GM12878 (cell line): Measurements from ENCODE around the gene SCAP. TPM values are rescaled to one million over a fixed set of nuclear protein-coding genes. Genes with fewer than 3 reads are reported as not detected.

Experiments used
- ATAC-seq: fragments of 200-7000 bp; cut with Tn5 transposase; 3 replicates; pipeline ENCODE4 v1.9.1; 2020; ENCODE audit warnings: mild to moderate bottlenecking, moderate library complexity
- BruUV-seq: library from RNA; stranded (reverse); fragments of 400-500 nt; replicated peaks from 2 replicates; lab custom pipeline; 2021; lab: Mats Ljungman, UMichigan
- CTCF ChIA-PET: fragments of 300-600 bp; sonication (Branson Sonifier 250); formaldehyde crosslinking; extraction: SDS; loops from one replicate; lab custom pipeline; 2021; ENCODE audit warnings: inconsistent platforms; lab: Yijun Ruan, JAX
- POLR2A ChIA-PET: fragments of 350-600 bp; formaldehyde crosslinking; extraction: SDS; loops from one replicate; lab custom pipeline; 2021; ENCODE audit warnings: inconsistent platforms; lab: Charles Lee
- RAD21 ChIA-PET: fragments of 300-600 bp; sonication (Branson Sonifier 250); formaldehyde crosslinking; loops from one replicate; lab custom pipeline; 2023; ENCODE audit warnings: antibody characterized with exemption; ENCODE audit not compliant: unreplicated experiment; lab: Charles Lee
- SMC1A ChIA-PET: fragments of 300-600 bp; sonication (Branson Sonifier 250); formaldehyde crosslinking; loops from one replicate; lab custom pipeline; 2023; ENCODE audit not compliant: unreplicated experiment, uncharacterized antibody; lab: Charles Lee
- DNase-seq: peaks from one replicate; pipeline ENCODE4 v3.0.0-alpha.2; 2011; ENCODE audit warnings: low read depth, low spot score
- FAIRE-seq: peaks from 3 replicates; lab custom pipeline; 2011; peaks lifted over from hg19 to GRCh38; lab: Jason Lieb, UNC
- H2AFZ ChIP-seq: 2 replicates; pipeline ENCODE4 v1.6.0; 2011; ENCODE audit warnings: low read depth, low read length, control low read depth; ENCODE audit not compliant: control insufficient read depth
- H3K27ac ChIP-seq: 2 replicates; pipeline ENCODE4 v1.5.1; 2011; ENCODE audit warnings: control low read depth; ENCODE audit not compliant: control insufficient read depth, insufficient read depth
- H3K27me3 ChIP-seq, 2 experiments: replicated peaks in 1 of 2; 2 replicates each; pipeline versions ENCODE4 v1.6.0 to v1.6.1; 2011; ENCODE audit warnings: low read length in 1 of 2; ENCODE audit not compliant: control insufficient read depth in 2 of 2, insufficient read depth in 2 of 2
- H3K36me3 ChIP-seq, 2 experiments: 2 replicates each; pipeline ENCODE4 v1.5.1; 2011; ENCODE audit warnings: low read length in 1 of 2; ENCODE audit not compliant: control insufficient read depth in 2 of 2, insufficient read depth in 2 of 2
- H3K4me1 ChIP-seq: 2 replicates; pipeline ENCODE4 v1.6.1; 2011; ENCODE audit warnings: mild to moderate bottlenecking, low read length, moderate library complexity, mixed read lengths; ENCODE audit not compliant: control insufficient read depth, insufficient read depth
- H3K4me2 ChIP-seq: 2 replicates; pipeline ENCODE4 v1.6.0; 2011; ENCODE audit warnings: control low read depth; ENCODE audit not compliant: control insufficient read depth, insufficient read depth
- H3K4me3 ChIP-seq: fragments of 200-600 bp; sonication (generic); 2 replicates; pipeline ENCODE4 v1.5.1; 2016
- H3K79me2 ChIP-seq: 2 replicates; pipeline ENCODE4 v1.6.0; 2011; ENCODE audit warnings: low read length; ENCODE audit not compliant: control insufficient read depth, insufficient read depth
- H3K9ac ChIP-seq: 2 replicates; pipeline ENCODE4 v1.8.0; 2011; ENCODE audit warnings: low read length, control low read depth, mixed read lengths; ENCODE audit not compliant: control insufficient read depth, insufficient read depth
- H3K9me3 ChIP-seq: replicated peaks from 3 replicates; pipeline ENCODE4 v1.5.1; 2011; ENCODE audit warnings: mild to moderate bottlenecking, low read length; ENCODE audit not compliant: control insufficient read depth, insufficient read depth
- H4K20me1 ChIP-seq: 2 replicates; pipeline ENCODE4 v1.6.0; 2011; ENCODE audit not compliant: control insufficient read depth, insufficient read depth
- BACH1 ChIP-seq: fragments of 450-650 bp; IDR thresholded peaks from 2 replicates; pipeline ENCODE4 v1.6.1; 2017; ENCODE audit warnings: mild to moderate bottlenecking, borderline replicate concordance
- CHD4 ChIP-seq: fragments of 200-600 bp; sonication (generic); IDR thresholded peaks from 2 replicates; pipeline ENCODE4 v1.6.1; 2016; ENCODE audit warnings: mild to moderate bottlenecking
- CREM ChIP-seq: IDR thresholded peaks from 2 replicates; pipeline ENCODE4 v1.6.1; 2014; ENCODE audit warnings: antibody characterized with exemption, low read depth
- ELK1 ChIP-seq: IDR thresholded peaks from 2 replicates; pipeline ENCODE4 v1.6.1; 2012; ENCODE audit warnings: low read depth, low read length, improper control_type of control experiment
- FOXM1 ChIP-seq: IDR thresholded peaks from 2 replicates; pipeline ENCODE4 v1.6.1; 2012; ENCODE audit warnings: low read depth, mild to moderate bottlenecking, inconsistent platforms, low read length, moderate library complexity
- HDGF ChIP-seq: fragments of 450-650 bp; IDR thresholded peaks from 2 replicates; pipeline ENCODE4 v1.6.1; 2016; ENCODE audit warnings: antibody characterized with exemption
- IRF3 ChIP-seq: fragments of 450-650 bp; IDR thresholded peaks from 2 replicates; pipeline ENCODE4 v1.6.1; 2014; ENCODE audit warnings: mild to moderate bottlenecking
- JUNB ChIP-seq: IDR thresholded peaks from 2 replicates; pipeline ENCODE4 v1.6.1; 2016; ENCODE audit warnings: antibody characterized with exemption, mild to moderate bottlenecking
- NFIC ChIP-seq: IDR thresholded peaks from 2 replicates; pipeline ENCODE4 v1.6.1; 2012; ENCODE audit warnings: low read depth, mild to moderate bottlenecking, inconsistent platforms, low read length, moderate library complexity
- RBBP5 ChIP-seq: fragments of 200-600 bp; sonication (generic); conservative IDR thresholded peaks from 2 replicates; pipeline ENCODE4 v1.6.1; 2016
- SPI1 ChIP-seq: IDR thresholded peaks from 2 replicates; pipeline ENCODE4 v1.6.1; 2011; ENCODE audit warnings: low read depth, mild to moderate bottlenecking, low read length, moderate library complexity, borderline replicate concordance; ENCODE audit not compliant: insufficient read depth
- STAT3 ChIP-seq: IDR thresholded peaks from 2 replicates; pipeline ENCODE4 v1.6.1; 2011; ENCODE audit warnings: low read depth, low read length, improper control_type of control experiment
- ZBTB11 ChIP-seq: fragments of 450-650 bp; formaldehyde crosslinking; IDR thresholded peaks from 2 replicates; pipeline ENCODE4 v1.5.0; 2022; ENCODE audit warnings: mild to moderate bottlenecking, missing genetic modification characterization
- ZBTB4 ChIP-seq: fragments of 450-650 bp; formaldehyde crosslinking; IDR thresholded peaks from 2 replicates; pipeline ENCODE4 v1.4.0; 2022; ENCODE audit warnings: mild to moderate bottlenecking, moderate library complexity
- ZNF24 ChIP-seq: fragments of 450-650 bp; IDR thresholded peaks from 2 replicates; pipeline ENCODE4 v1.6.1; 2017; ENCODE audit warnings: antibody characterized with exemption, mild to moderate bottlenecking
- WGBS: methylation state at CpG from one replicate; pipeline ENCODE4 v1.1.6; 2016; ENCODE audit warnings: low lambda C conversion rate; ENCODE audit not compliant: insufficient replicate concordance, insufficient coverage; ENCODE audit errors: missing lambda C conversion rate; 5-methylcytosine and 5-hydroxymethylcytosine counted together
- in situ Hi-C: fragments of 300-500 bp; cut with MboI; formaldehyde crosslinking; loops from 9 replicates; pipeline ENCODE4 v1.14.3; 2018; ENCODE audit warnings: mixed read lengths
- intact Hi-C: fragments of 100-400 bp; cut with micrococcal nuclease; formaldehyde crosslinking; loops from one replicate; pipeline ENCODE4 v1.14.2; 2022; ENCODE audit not compliant: unreplicated experiment
- polyA plus RNA-seq, 11 experiments: library from polyadenylated mRNA; depleted of rRNA in 4 of 11; unstranded in 6 of 11; stranded (reverse) in 5 of 11; fragments of >200 nt; fragmentation: Nextera tagmentation in 4 of 11; fragmentation: Illumina TruSeq in 1 of 11; extraction: Ambion mirVana in 4 of 11; extraction: Trizol in 1 of 11; gene quantifications; 1 replicate in 1 of 11; 2 replicates in 10 of 11; pipeline versions ENCODE4 v1.2.1 to v1.2.3, GENCODE V29; 2011 to 2016; ENCODE audit warnings: inconsistent platforms in 2 of 11, missing spikeins in 2 of 11, low read depth in 1 of 11
- total RNA-seq, 4 experiments: library from RNA; depleted of rRNA in 3 of 4; stranded (reverse); fragments of >200 nt in 3 of 4; fragmentation: Illumina TruSeq in 1 of 4; extraction: Trizol in 1 of 4; gene quantifications; 2 replicates each; pipeline versions ENCODE4 v1.2.1 to v1.2.3, GENCODE V29; 2013 to 2021

SCAP gene
- total and polyA plus RNA-seq, 10 of the 15 experiments (the other 5 are each of a cell fraction or from before 2014, with no cell fraction given): 1.5 to 64.1 (median 27.9) TPM

- no peaks in the 10 kb centered on the region for H3K9me3 ChIP-seq
- intact Hi-C loops: loop anchor here (5.0 kb wide), 1 partner anchor 364 kb away; no protein-coding TSS in a partner anchor
- BruUV-seq: no TSS peak
- H4K20me1 ChIP-seq: no peaks in the 10 kb centered on the region
- peaks cover 3% of the 10 kb centered on the region; the same call in 1 of the 2 replicates for H3K4me1 ChIP-seq
- H3K79me2 ChIP-seq: no peaks in the 10 kb centered on the region; the same call in 1 of the 2 replicates
- ChIA-PET RAD21 (interaction anchor here (4.1 kb wide), 1 partner anchor 52 kb away, joined by 47 read pairs; the partner anchor contains the start of gene SCAP), POLR2A (no interaction called here), SMC1A (interaction anchor here (1.4 to 1.6 kb wide), 2 partner anchors 53 to 86 kb away, joined by 3 to 6 read pairs; no protein-coding TSS in a partner anchor), CTCF (interaction anchor here (3.1 to 5.6 kb wide), 3 partner anchors 48 to 92 kb away, joined by 12 to 118 read pairs (median 53); partner anchors contain the start of genes ELP6 and SCAP)
- no peak for DNase-seq
- FAIRE-seq: no peak
- no peaks in the 10 kb centered on the region for H3K27me3 ChIP-seq
- in situ Hi-C loops: loop anchor here (5.0 kb wide), 3 partner anchors 54 to 364 kb away; partner anchors contain the start of genes ELP6 and SCAP
- ATAC-seq: no peak
- WGBS: 84% methylated on average over 8 of the region's 8 CpGs
- no peak overlapping the region for H2AFZ ChIP-seq
- peaks cover 25 to 39% of the 10 kb centered on the region in 2 experiments for H3K36me3 ChIP-seq
- no peak overlapping the region for H3K4me2 ChIP-seq
- H3K27ac ChIP-seq: no peak overlapping the region
- no peak overlapping the region for H3K4me3 ChIP-seq
- H3K9ac ChIP-seq: no peak overlapping the region
- TF ChIP-seq ZNF24 (no peak), NFIC (no peak), SPI1 (no peak), CREM (no peak), CHD4 (no peak), ZBTB11 (CRISPR knock-in tag) (no peak), RBBP5 (no peak), BACH1 (no peak), STAT3 (no peak), ELK1 (no peak), JUNB (no peak), IRF3 (no peak), ZBTB4 (CRISPR knock-in tag) (no peak), HDGF (no peak), FOXM1 (no peak)
Measured at GRCh38 chr3:47423548-47424145, 52.1 kb downstream of the SCAP start.
